ENCODE measurements around the gene GALNT18.

GRCh38 chr11:11512502-11512901, 109.3 kb downstream of the GALNT18 start:
- TF ChIP-seq CTCF (IDR thresholded peaks at IDR 0.05) (no peak), POLR2A (IDR thresholded peaks at IDR 0.05) (no peak)
